MG63 (cell line): ENCODE measurements around the gene PGPEP1. TPM values are rescaled to one million over a fixed set of nuclear protein-coding genes. Genes with fewer than 3 reads are reported as not detected.

Source experiments
- DNase-seq: peaks from one replicate; pipeline ENCODE4 v3.0.0-alpha.2; 2020
- H3K27me3 ChIP-seq: fragments of 250-450 bp; sonication (Bioruptor Pico); 2 replicates; pipeline ENCODE4 v1.5.1; 2020; ENCODE audit warnings: mild to moderate bottlenecking, moderate library complexity
- H3K36me3 ChIP-seq: fragments of 250-450 bp; sonication (Bioruptor Pico); 2 replicates; pipeline ENCODE4 v1.5.1; 2020; ENCODE audit warnings: mild to moderate bottlenecking, moderate library complexity
- H3K4me3 ChIP-seq: fragments of 250-450 bp; sonication (Bioruptor Pico); 2 replicates; pipeline ENCODE4 v1.5.1; 2020; ENCODE audit warnings: mild to moderate bottlenecking, moderate library complexity
- H3K9me3 ChIP-seq: fragments of 250-450 bp; sonication (Bioruptor Pico); 2 replicates; pipeline ENCODE4 v1.5.1; 2020; ENCODE audit warnings: mild to moderate bottlenecking, moderate library complexity
- total RNA-seq: library from RNA; depleted of rRNA; stranded (reverse); fragments of >200 nt; shearing (Covaris generic); gene quantifications from 2 replicates; pipeline ENCODE4 v1.2.3, GENCODE V29; 2014; ENCODE audit warnings: low replicate concordance; rRNA removed

The PGPEP1 gene
- total RNA-seq, 1 experiment from 2014 or later = 11.2 TPM

- peak; percentile 70 for DNase-seq
Observed at GRCh38 chr19:18414504-18415177, 74.2 kb downstream of the PGPEP1 start.

DNA sequence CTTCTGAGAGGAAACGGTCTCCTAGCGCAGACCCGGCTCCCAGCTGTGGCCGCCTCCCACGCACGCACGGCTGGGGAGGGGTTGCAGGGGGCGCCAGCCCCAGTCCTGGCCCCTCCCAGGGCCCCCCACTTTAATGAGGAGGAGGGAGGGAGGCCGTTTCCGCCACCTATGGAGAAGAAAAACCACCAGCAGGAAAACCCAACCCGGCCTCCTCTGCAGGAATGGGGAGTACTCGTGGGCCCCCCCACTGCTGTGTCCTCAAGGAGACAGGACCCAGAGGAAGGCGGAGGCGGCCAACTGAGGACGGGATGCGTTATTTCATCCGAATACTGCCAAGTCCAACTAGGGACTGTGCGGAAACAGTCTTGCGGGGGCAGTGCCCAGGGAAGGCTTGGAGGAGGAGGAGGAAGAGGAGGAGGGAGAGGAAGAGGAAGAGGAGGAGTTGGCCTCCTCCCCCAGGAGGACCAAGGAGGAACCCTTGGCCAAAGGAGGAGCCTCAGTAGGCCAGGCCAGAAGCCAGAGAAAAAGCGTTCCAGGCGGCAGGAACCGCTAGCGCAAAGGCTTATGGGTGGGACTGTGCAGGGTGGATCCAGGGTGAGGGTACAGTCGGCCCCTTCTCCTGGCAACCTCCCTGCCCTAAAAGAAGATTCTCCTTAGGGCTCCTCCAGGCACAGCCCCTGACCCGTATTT, 74.9 kb downstream of the PGPEP1 start:
- Histone ChIP-seq H3K4me3 (peak overlapping the region; percentile 51), H3K36me3 (peaks cover 4% of the 10 kb centered on the region; the same call in 1 of the 2 replicates), H3K27me3 (no peaks in the 10 kb centered on the region), H3K9me3 (no peaks in the 10 kb centered on the region)
- peak; percentile 95 for DNase-seq

More at GRCh38 chr19:18414504-18415177, 74.2 kb downstream of the PGPEP1 start:
- H3K27me3 ChIP-seq = no peaks in the 10 kb centered on the region
- H3K4me3 ChIP-seq = peak overlapping the region; percentile 51
- no peaks in the 10 kb centered on the region for H3K9me3 ChIP-seq
- no peaks in the 10 kb centered on the region for H3K36me3 ChIP-seq

DNA sequence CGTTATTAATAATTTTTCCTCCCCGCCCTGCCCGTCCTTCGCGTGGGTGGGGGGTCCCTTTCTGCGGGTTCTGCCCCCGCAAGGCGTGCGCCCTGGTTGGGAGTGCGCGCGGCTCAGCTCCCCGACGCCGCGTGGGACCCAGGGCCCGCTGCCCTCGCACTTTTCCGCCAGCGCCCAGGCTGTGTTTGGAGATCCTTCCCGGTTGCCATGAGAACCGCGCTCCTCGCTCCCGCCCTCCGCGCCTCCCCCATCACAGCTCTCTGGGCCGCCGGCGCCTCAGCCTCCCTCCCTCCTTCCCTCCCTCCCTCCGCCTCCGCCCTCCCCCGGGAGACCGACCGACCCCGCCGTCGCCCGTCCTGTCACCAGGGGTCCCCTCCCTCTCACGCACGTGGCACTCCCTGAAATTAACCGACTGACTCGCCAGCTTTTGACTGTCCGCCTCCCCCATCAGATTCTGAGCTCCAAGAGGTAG, 76.4 kb downstream of the PGPEP1 start:
- no peaks in the 10 kb centered on the region for H3K27me3 ChIP-seq
- H3K36me3 ChIP-seq = peaks cover 7% of the 10 kb centered on the region
- peak; percentile 96 for DNase-seq
- no peaks in the 10 kb centered on the region for H3K9me3 ChIP-seq
- H3K4me3 ChIP-seq = peak overlapping the region; percentile 47

- Histone ChIP-seq H3K9me3 (no peaks in the 10 kb centered on the region), H3K4me3 (peak overlapping the region; percentile 47), H3K27me3 (no peaks in the 10 kb centered on the region), H3K36me3 (peaks cover 14% of the 10 kb centered on the region)
- DNase-seq = peak; percentile 97
Observed at GRCh38 chr19:18417250-18418028, 77.0 kb downstream of the PGPEP1 start.

GRCh38 chr19:18418029-18418482, 77.7 kb downstream of the PGPEP1 start:
- H3K4me3 ChIP-seq = no peak overlapping the region; the same call in 1 of the 2 replicates
- peaks cover 20% of the 10 kb centered on the region for H3K36me3 ChIP-seq
- no peaks in the 10 kb centered on the region for H3K9me3 ChIP-seq
- H3K27me3 ChIP-seq = no peaks in the 10 kb centered on the region
- DNase-seq = no peak

- DNase-seq = no peak
- H3K4me3 ChIP-seq = peak overlapping the region; percentile 77
- no peaks in the 10 kb centered on the region for H3K9me3 ChIP-seq
- peaks cover 26% of the 10 kb centered on the region for H3K36me3 ChIP-seq
- H3K27me3 ChIP-seq = no peaks in the 10 kb centered on the region
Observed at GRCh38 chr19:18418483-18419194, 78.2 kb downstream of the PGPEP1 start.

DNA sequence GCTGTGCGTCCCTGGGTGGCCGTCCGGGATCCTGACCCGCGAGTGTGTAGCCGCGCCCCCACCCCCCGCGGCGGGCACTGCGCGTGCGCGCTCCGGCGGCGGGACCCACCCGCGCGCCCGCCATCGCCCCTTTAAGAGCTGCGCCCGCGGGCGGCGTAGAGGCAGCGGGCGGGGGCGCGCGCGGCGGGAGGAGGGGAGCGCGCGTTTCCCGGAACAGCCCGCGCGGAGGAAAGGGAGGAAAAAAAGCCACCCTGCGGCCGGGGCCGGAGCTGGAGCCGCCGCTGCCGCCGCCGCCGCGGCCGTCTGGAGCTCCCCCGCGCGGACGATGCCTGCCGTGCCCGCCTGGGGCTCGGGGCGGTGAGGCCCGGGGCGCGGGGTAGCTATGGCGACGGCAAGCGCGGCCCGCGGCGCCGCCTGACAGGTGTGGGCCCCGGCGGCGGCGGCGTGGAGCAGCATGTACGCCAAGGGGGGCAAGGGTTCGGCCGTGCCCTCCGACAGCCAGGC, 78.8 kb downstream of the PGPEP1 start, which contains the start of gene SSBP4:
TSS of gene SSBP4 (plus strand) at position 204 of the 504 bp plus-strand sequence. CDS start at position 455, 251 bp downstream.
- DNase-seq = peak; percentile 80
- H3K27me3 ChIP-seq = no peaks in the 10 kb centered on the region
- peak within 1 kb of the TSS; percentile 77 for H3K4me3 ChIP-seq
- peaks cover 32% of the 10 kb centered on the region for H3K36me3 ChIP-seq
- no peaks in the 10 kb centered on the region for H3K9me3 ChIP-seq

Other genes starting within 250 kb of the PGPEP1 start
- 0.20 and 0.95 TPM in 2 replicates for gene MAST3, start 242.8 kb upstream of the PGPEP1 start, total RNA-seq
- 4.2 and 13.2 TPM in 2 replicates for gene PIK3R2, start 187.4 kb upstream of the PGPEP1 start, total RNA-seq
- gene IFI30, start 166.8 kb upstream of the PGPEP1 start, total RNA-seq = 1.0 TPM in 1 of 2 replicates, not detected in the other
- 8.2 and 29.5 TPM in 2 replicates for gene MPV17L2, start 147.4 kb upstream of the PGPEP1 start, total RNA-seq
- 0.99 TPM in 1 of 2 replicates, not detected in the other for gene RAB3A, start 136.6 kb upstream of the PGPEP1 start, total RNA-seq
- gene PDE4C, start 114.2 kb upstream of the PGPEP1 start, total RNA-seq = not detected in 2 replicates
- 0.03 and 0.05 TPM in 2 replicates for gene IQCN, start 66.1 kb upstream of the PGPEP1 start, total RNA-seq
- 85.7 and 102 TPM in 2 replicates for gene JUND, start 59.0 kb upstream of the PGPEP1 start, total RNA-seq
- gene LSM4, start 17.5 kb upstream of the PGPEP1 start, total RNA-seq = 335 and 636 TPM in 2 replicates
- 2.3 and 13.1 TPM in 2 replicates for gene GDF15, start 45.6 kb downstream of the PGPEP1 start, total RNA-seq
- gene LRRC25, start 57.0 kb downstream of the PGPEP1 start, total RNA-seq = not detected in 2 replicates
- gene SSBP4, start 78.8 kb downstream of the PGPEP1 start, total RNA-seq = 187 and 203 TPM in 2 replicates
- gene ISYNA1, start 97.5 kb downstream of the PGPEP1 start, total RNA-seq = 0.40 and 4.4 TPM in 2 replicates
- gene ELL, start 181.5 kb downstream of the PGPEP1 start, total RNA-seq = 12.2 and 22.1 TPM in 2 replicates
- 291 and 381 TPM in 2 replicates for gene FKBP8, start 203.0 kb downstream of the PGPEP1 start, total RNA-seq
- gene KXD1, start 217.3 kb downstream of the PGPEP1 start, total RNA-seq = 140 and 145 TPM in 2 replicates
- gene UBA52, start 231.3 kb downstream of the PGPEP1 start, total RNA-seq = 457 and 1,435 TPM in 2 replicates
- 127 and 179 TPM in 2 replicates for gene REX1BD, start 248.2 kb downstream of the PGPEP1 start, total RNA-seq